Measurements from ENCODE around the gene BIN1.
"Not testable (repeated sequence)": the region's sequence is repeated elsewhere in the genome, so short reads cannot be mapped to it uniquely, and the experiment has no call there.

Gene BIN1

GRCh38 chr2:127039387-127040031 lies 67.4 kb downstream of the BIN1 start:
- no peak for TF ChIP-seq POU2F2 (IDR thresholded peaks at IDR 0.05; ENCODE audit: low read depth, low read length)
- TF ChIP-seq PAX5 (IDR thresholded peaks at IDR 0.05; ENCODE audit: insufficient read depth, low read length, severe bottlenecking), result peak; percentile 75
- no peak for TF ChIP-seq POLR2A (IDR thresholded peaks at IDR 0.05; ENCODE audit: low read depth, low read length)
- TF ChIP-seq TAF1 (IDR thresholded peaks at IDR 0.05; ENCODE audit: low read depth, low read length), result no peak
- TF ChIP-seq SPI1 (IDR thresholded peaks at IDR 0.05; ENCODE audit: low read depth, low read length), result no peak
- no peak for TF ChIP-seq POLR2AphosphoS5 (IDR thresholded peaks at IDR 0.05; ENCODE audit: low read depth, low read length)
- peak; percentile 37 for DNase-seq (ENCODE audit: insufficient read length, low spot score)
- FAIRE-seq, result no peak

- DNase-seq (ENCODE audit: insufficient read length, low spot score) (no peak), FAIRE-seq (no peak)
- TF ChIP-seq POU2F2 (IDR thresholded peaks at IDR 0.05; ENCODE audit: low read depth, low read length) (no peak), POLR2AphosphoS5 (IDR thresholded peaks at IDR 0.05; ENCODE audit: low read depth, low read length) (no peak), PAX5 (IDR thresholded peaks at IDR 0.05; ENCODE audit: insufficient read depth, low read length, severe bottlenecking) (no peak), SPI1 (IDR thresholded peaks at IDR 0.05; ENCODE audit: low read depth, low read length) (no peak)
These were observed 69.5 kb downstream of the BIN1 start for GRCh38 chr2:127037476-127037875.

- no peak for TF ChIP-seq PAX5 (IDR thresholded peaks at IDR 0.05; ENCODE audit: insufficient read depth, low read length, severe bottlenecking)
- no peak for TF ChIP-seq SPI1 (IDR thresholded peaks at IDR 0.05; ENCODE audit: low read depth, low read length)
- TF ChIP-seq POU2F2 (IDR thresholded peaks at IDR 0.05; ENCODE audit: low read depth, low read length), result no peak
- TF ChIP-seq TAF1 (IDR thresholded peaks at IDR 0.05; ENCODE audit: low read depth, low read length), result no peak
- TF ChIP-seq POLR2A (IDR thresholded peaks at IDR 0.05; ENCODE audit: low read depth, low read length), result no peak
- TF ChIP-seq POLR2AphosphoS5 (IDR thresholded peaks at IDR 0.05; ENCODE audit: low read depth, low read length), result no peak
- DNase-seq (ENCODE audit: insufficient read length, low spot score) (no peak), FAIRE-seq (no peak)
These were observed 71.9 kb downstream of the BIN1 start for GRCh38 chr2:127034883-127035611.

GRCh38 chr2:127034051-127034450 lies 72.9 kb downstream of the BIN1 start:
- no peak for FAIRE-seq
- DNase-seq (ENCODE audit: insufficient read length, low spot score), result no peak
- TF ChIP-seq TAF1 (IDR thresholded peaks at IDR 0.05; ENCODE audit: low read depth, low read length) (no peak), POLR2AphosphoS5 (IDR thresholded peaks at IDR 0.05; ENCODE audit: low read depth, low read length) (no peak), POLR2A (IDR thresholded peaks at IDR 0.05; ENCODE audit: low read depth, low read length) (no peak), PAX5 (IDR thresholded peaks at IDR 0.05; ENCODE audit: insufficient read depth, low read length, severe bottlenecking) (no peak), POU2F2 (IDR thresholded peaks at IDR 0.05; ENCODE audit: low read depth, low read length) (no peak), SPI1 (IDR thresholded peaks at IDR 0.05; ENCODE audit: low read depth, low read length) (no peak)

GRCh38 chr2:127032621-127033020 lies 74.3 kb downstream of the BIN1 start:
- no peak for DNase-seq (ENCODE audit: insufficient read length, low spot score)
- no peak for TF ChIP-seq TAF1 (IDR thresholded peaks at IDR 0.05; ENCODE audit: low read depth, low read length)
- FAIRE-seq, result no peak

- DNase-seq (ENCODE audit: insufficient read length, low spot score), result no peak
- no peak for FAIRE-seq
- TF ChIP-seq POU2F2 (IDR thresholded peaks at IDR 0.05; ENCODE audit: low read depth, low read length) (no peak), SPI1 (IDR thresholded peaks at IDR 0.05; ENCODE audit: low read depth, low read length) (no peak), POLR2AphosphoS5 (IDR thresholded peaks at IDR 0.05; ENCODE audit: low read depth, low read length) (no peak), TAF1 (IDR thresholded peaks at IDR 0.05; ENCODE audit: low read depth, low read length) (no peak), PAX5 (IDR thresholded peaks at IDR 0.05; ENCODE audit: insufficient read depth, low read length, severe bottlenecking) (no peak), POLR2A (IDR thresholded peaks at IDR 0.05; ENCODE audit: low read depth, low read length) (no peak)
These were observed 77.5 kb downstream of the BIN1 start for GRCh38 chr2:127029350-127030051.

GRCh38 chr2:127028745-127029144 lies 78.2 kb downstream of the BIN1 start:
- not testable (repeated sequence) for FAIRE-seq

GRCh38 chr2:127027715-127028114 lies 79.2 kb downstream of the BIN1 start:
- TF ChIP-seq PAX5 (IDR thresholded peaks at IDR 0.05; ENCODE audit: insufficient read depth, low read length, severe bottlenecking) (no peak), SPI1 (IDR thresholded peaks at IDR 0.05; ENCODE audit: low read depth, low read length) (no peak), POU2F2 (IDR thresholded peaks at IDR 0.05; ENCODE audit: low read depth, low read length) (no peak), POLR2AphosphoS5 (IDR thresholded peaks at IDR 0.05; ENCODE audit: low read depth, low read length) (no peak), POLR2A (IDR thresholded peaks at IDR 0.05; ENCODE audit: low read depth, low read length) (no peak), TAF1 (IDR thresholded peaks at IDR 0.05; ENCODE audit: low read depth, low read length) (no peak)
- FAIRE-seq, result no peak
- DNase-seq (ENCODE audit: insufficient read length, low spot score), result no peak

More at GRCh38 chr2:127028745-127029144, 78.2 kb downstream of the BIN1 start:
- DNase-seq (ENCODE audit: insufficient read length, low spot score), result not testable (repeated sequence)

GRCh38 chr2:127025359-127026166 lies 81.4 kb downstream of the BIN1 start:
- DNase-seq (ENCODE audit: insufficient read length, low spot score) (no peak), FAIRE-seq (peak; percentile 64)
- TF ChIP-seq POLR2A (IDR thresholded peaks at IDR 0.05; ENCODE audit: low read depth, low read length) (no peak), PAX5 (IDR thresholded peaks at IDR 0.05; ENCODE audit: insufficient read depth, low read length, severe bottlenecking) (no peak), SPI1 (IDR thresholded peaks at IDR 0.05; ENCODE audit: low read depth, low read length) (no peak), POLR2AphosphoS5 (IDR thresholded peaks at IDR 0.05; ENCODE audit: low read depth, low read length) (no peak), TAF1 (IDR thresholded peaks at IDR 0.05; ENCODE audit: low read depth, low read length) (no peak), POU2F2 (IDR thresholded peaks at IDR 0.05; ENCODE audit: low read depth, low read length) (no peak)

All from GM12891 (cell line).